SK-N-SH (cell line): ENCODE data around the gene GRK5. TPM values are rescaled to one million over a fixed set of nuclear protein-coding genes. Genes with fewer than 3 reads are reported as not detected.

Experiments used
- CTCF ChIA-PET: fragments of 300-600, 350-600 bp; formaldehyde crosslinking; extraction: SDS; loops from one replicate; lab custom pipeline; 2021; lab: Yijun Ruan, JAX
- POLR2A ChIA-PET: fragments of 350-600 bp; sonication (Branson Sonifier 250); formaldehyde crosslinking; extraction: SDS; loops from one replicate; lab custom pipeline; 2020; ENCODE audit warnings: antibody characterized with exemption, inconsistent platforms; lab: Yijun Ruan, JAX
- DNase-seq: peaks from one replicate; pipeline ENCODE4 v3.0.0; 2012
- H2AFZ ChIP-seq: fragments of 200-600 bp; sonication (generic); 2 replicates; pipeline ENCODE4 v1.8.1; 2016; ENCODE audit warnings: antibody characterized with exemption, mild to moderate bottlenecking, low read depth
- H3F3A ChIP-seq: fragments of 200-600 bp; sonication (generic); replicated peaks from 2 replicates; pipeline ENCODE3; 2016; ENCODE audit warnings: antibody characterized with exemption, mild to moderate bottlenecking; ENCODE audit not compliant: insufficient read depth
- H3K27ac ChIP-seq, 2 experiments: fragments of 200-500 bp in 1 of 2; fragments of 200-600 bp in 1 of 2; sonication (Bioruptor generic) in 1 of 2; sonication (generic), shearing (Covaris generic) in 1 of 2; 2 replicates each; pipeline versions ENCODE4 v1.5.1 to v1.6.1; 2014 to 2016; ENCODE audit warnings: low read depth in 2 of 2, inconsistent platforms in 1 of 2, low read length in 1 of 2, mild to moderate bottlenecking in 1 of 2, mixed read lengths in 1 of 2
- H3K27me3 ChIP-seq: fragments of 200-600 bp; sonication (generic), shearing (Covaris generic); 2 replicates; pipeline ENCODE4 v1.6.1; 2016; ENCODE audit warnings: mixed run types; ENCODE audit not compliant: insufficient read depth
- H3K36me3 ChIP-seq, 2 experiments: fragments of 200-500 bp in 1 of 2; fragments of 200-600 bp in 1 of 2; sonication (Bioruptor generic) in 1 of 2; sonication (generic) in 1 of 2; replicated peaks in 1 of 2; 2 replicates each; pipeline versions ENCODE3 to v1.5.1; 2014 to 2016; ENCODE audit warnings: low read length in 1 of 2, mild to moderate bottlenecking in 1 of 2; ENCODE audit not compliant: insufficient read depth in 2 of 2, control insufficient read depth in 1 of 2
- H3K4me1 ChIP-seq, 2 experiments: fragments of 200-500 bp in 1 of 2; fragments of 200-600 bp in 1 of 2; sonication (Bioruptor generic) in 1 of 2; sonication (generic), shearing (Covaris generic) in 1 of 2; 2 replicates each; pipeline versions ENCODE4 v1.5.1 to v1.6.1; 2014 to 2016; ENCODE audit warnings: low read depth in 1 of 2, low read length in 1 of 2, mixed run types in 1 of 2; ENCODE audit not compliant: insufficient read depth in 2 of 2, control insufficient read depth in 1 of 2
- H3K4me2 ChIP-seq: fragments of 200-600 bp; sonication (generic), shearing (Covaris generic); 2 replicates; pipeline ENCODE4 v1.6.1; 2017; ENCODE audit warnings: mixed run types
- H3K4me3 ChIP-seq, 2 experiments: fragments of 200-500 bp in 1 of 2; fragments of 200-600 bp in 1 of 2; sonication (Bioruptor generic) in 1 of 2; sonication (generic), shearing (Covaris generic) in 1 of 2; 2 replicates each; pipeline versions ENCODE4 v1.5.1 to v1.8.1; 2014 to 2016; ENCODE audit warnings: low read depth in 2 of 2, inconsistent platforms in 1 of 2, low read length in 1 of 2, mild to moderate bottlenecking in 1 of 2, mixed read lengths in 1 of 2, moderate library complexity in 1 of 2
- H3K79me2 ChIP-seq: fragments of 200-600 bp; sonication (generic); 2 replicates; pipeline ENCODE4 v1.8.1; 2017; ENCODE audit warnings: mild to moderate bottlenecking; ENCODE audit not compliant: insufficient read depth
- H3K9ac ChIP-seq: fragments of 200-600 bp; sonication (generic); 2 replicates; pipeline ENCODE4 v1.6.1; 2017; ENCODE audit warnings: mixed run types
- H3K9me2 ChIP-seq: fragments of 200-600 bp; sonication (generic); 2 replicates; pipeline ENCODE4 v1.6.1; 2017; ENCODE audit warnings: mixed run types
- H3K9me3 ChIP-seq: fragments of 200-600 bp; sonication (generic); 2 replicates; pipeline ENCODE4 v1.6.1; 2017; ENCODE audit warnings: mixed run types, mild to moderate bottlenecking, moderate library complexity
- H4K20me1 ChIP-seq: fragments of 200-600 bp; sonication (generic); 2 replicates; pipeline ENCODE4 v1.6.1; 2017; ENCODE audit warnings: mild to moderate bottlenecking, mixed run types; ENCODE audit not compliant: insufficient read depth
- EP300 ChIP-seq, 2 experiments: IDR thresholded peaks; 2 replicates each; pipeline versions ENCODE4 v1.4.0 to v1.6.1; 2012; ENCODE audit warnings: borderline replicate concordance in 1 of 2, low read depth in 1 of 2, low read length in 1 of 2
- FOSL2 ChIP-seq: IDR thresholded peaks from 2 replicates; pipeline ENCODE4 v1.4.0; 2012; ENCODE audit warnings: low read depth, mild to moderate bottlenecking, moderate library complexity, borderline replicate concordance
- GATA2 ChIP-seq: sonication (generic); formaldehyde crosslinking; IDR thresholded peaks from 2 replicates; pipeline ENCODE4 v1.5.0; 2020; ENCODE audit warnings: mild to moderate bottlenecking, missing genetic modification reagents
- MXI1 ChIP-seq: IDR thresholded peaks from 2 replicates; pipeline ENCODE4 v1.6.1; 2012; ENCODE audit warnings: mild to moderate bottlenecking, low read depth, low read length, improper control_type of control experiment
- NRF1 ChIP-seq: IDR thresholded peaks from 2 replicates; pipeline ENCODE4 v1.6.1; 2012; ENCODE audit warnings: low read depth, mild to moderate bottlenecking, low read length
- PBX3 ChIP-seq: IDR thresholded peaks from 2 replicates; pipeline ENCODE4; 2012
- RAD21 ChIP-seq: IDR thresholded peaks from 2 replicates; pipeline ENCODE4 v1.6.1; 2012; ENCODE audit warnings: mild to moderate bottlenecking, low read length
- RCOR1 ChIP-seq: fragments of 150-350 bp; IDR thresholded peaks from 2 replicates; pipeline ENCODE4 v1.6.1; 2017; ENCODE audit warnings: antibody characterized with exemption, low read length
- RFX5 ChIP-seq: IDR thresholded peaks from 2 replicates; pipeline ENCODE4 v1.6.1; 2012; ENCODE audit warnings: mild to moderate bottlenecking, improper control_type of control experiment, low read length
- USF1 ChIP-seq: IDR thresholded peaks from 2 replicates; pipeline ENCODE4 v1.4.0; 2012; ENCODE audit warnings: low read depth, borderline replicate concordance
- WGBS: methylation state at CpG from one replicate; pipeline ENCODE4 v1.1.6; 2017; ENCODE audit warnings: low lambda C conversion rate; 5-methylcytosine and 5-hydroxymethylcytosine counted together
- polyA plus RNA-seq, 3 experiments: library from polyadenylated mRNA; depleted of rRNA; stranded (reverse); fragments of >200 nt; gene quantifications; 2 replicates each; pipeline ENCODE4 v1.2.3, GENCODE V29; 2012

Gene GRK5
- polyA plus RNA-seq, 1 of the 3 experiments (the other 2 are of a cell fraction): 12.1 TPM

- 95% methylated on average over 14 of the region's 14 CpGs for WGBS
- Histone ChIP-seq H3K4me1 (peaks cover 20 to 48% of the 10 kb centered on the region in 2 experiments; a peak in 3 of 4 replicates), H3K36me3 (no peaks in the 10 kb centered on the region), H3K79me2 (peaks cover 4% of the 10 kb centered on the region; the same call in 1 of the 2 replicates), H3K9me3 (no peaks in the 10 kb centered on the region), H3K4me2 (no peak overlapping the region), H3F3A (no peaks in the 10 kb centered on the region), H2AFZ (no peak overlapping the region), H3K27ac (no peak overlapping the region), H3K27me3 (no peaks in the 10 kb centered on the region), H4K20me1 (no peaks in the 10 kb centered on the region), H3K4me3 (no peak overlapping the region), H3K9ac (no peak overlapping the region), H3K9me2 (no peaks in the 10 kb centered on the region)
- TF ChIP-seq EP300 (IDR thresholded peaks at IDR 0.05; ENCODE audit: borderline replicate concordance in 1 of 2, low read depth in 1 of 2, low read length in 1 of 2): no peak
- DNase-seq: no peak
- CTCF ChIA-PET: interaction anchor here (1.2 kb wide), 1 partner anchor 68 kb away, joined by 3 read pairs; no protein-coding TSS in a partner anchor
- POLR2A ChIA-PET: no interaction called here
These were observed 70.8 kb downstream of the GRK5 start for GRCh38 chr10:119278126-119278709.

- CTCF ChIA-PET: no interaction called here
- POLR2A ChIA-PET: no interaction called here
These were observed 72.1 kb downstream of the GRK5 start for GRCh38 chr10:119279441-119279840.

More at GRCh38 chr10:119279441-119279840, 72.1 kb downstream of the GRK5 start:
- no peak for TF ChIP-seq FOSL2
- no peak for TF ChIP-seq PBX3
- TF ChIP-seq RAD21: no peak
- TF ChIP-seq EP300 (IDR thresholded peaks at IDR 0.05; ENCODE audit: borderline replicate concordance in 1 of 2, low read depth in 1 of 2, low read length in 1 of 2): no peak
- no peak for TF ChIP-seq NRF1
- no peak for TF ChIP-seq GATA2 (CRISPR knock-in tag)
- TF ChIP-seq RCOR1: no peak
- no peak for TF ChIP-seq USF1
- no peak for TF ChIP-seq RFX5
- no peak for TF ChIP-seq MXI1
- TF ChIP-seq, all 33 proteins: peak for 0
- Histone ChIP-seq H4K20me1 (no peaks in the 10 kb centered on the region), H3K4me3 (no peak overlapping the region), H3K9me3 (no peaks in the 10 kb centered on the region), H3K79me2 (peaks cover 4% of the 10 kb centered on the region; the same call in 1 of the 2 replicates), H3K9me2 (no peaks in the 10 kb centered on the region), H3K36me3 (no peaks in the 10 kb centered on the region), H3K9ac (no peak overlapping the region), H3K27ac (no peak overlapping the region), H3K4me2 (no peak overlapping the region), H3K27me3 (no peaks in the 10 kb centered on the region), H2AFZ (no peak overlapping the region), H3F3A (no peaks in the 10 kb centered on the region), H3K4me1 (peaks cover 20 to 51% of the 10 kb centered on the region in 2 experiments; a peak in 3 of 4 replicates)
- DNase-seq: no peak
- 91% methylated on average over 6 of the region's 10 CpGs for WGBS
